HCT116 (cell line): Measurements from ENCODE around the gene PADI2. TPM values are rescaled to one million over a fixed set of nuclear protein-coding genes. Genes with fewer than 3 reads are reported as not detected.

Experiments
- ATAC-seq: fragments of 200-7000 bp; cut with Tn5 transposase; 2 replicates; pipeline ENCODE4 v1.9.1; 2020; ENCODE audit warnings: mild to moderate bottlenecking, moderate library complexity
- BruUV-seq: library from RNA; stranded (reverse); fragments of 400-500 nt; replicated peaks from 2 replicates; lab custom pipeline; 2021; lab: Mats Ljungman, UMichigan
- CTCF ChIA-PET: fragments of 300-600 bp; sonication (Branson Sonifier 250); formaldehyde crosslinking; loops from one replicate; lab custom pipeline; 2021; ENCODE audit warnings: antibody characterized with exemption; lab: Charles Lee
- POLR2A ChIA-PET: fragments of 300-600, 350-600 bp; sonication (Branson Sonifier 250); formaldehyde crosslinking; loops from one replicate; lab custom pipeline; 2021; ENCODE audit warnings: antibody characterized with exemption; lab: Charles Lee
- RAD21 ChIA-PET, 2 experiments: fragments of 300-600 bp; sonication (Branson Sonifier 250); formaldehyde crosslinking; loops; one replicate each; lab custom pipeline; 2023; ENCODE audit warnings: low total read pairs in 2 of 2; ENCODE audit not compliant: uncharacterized antibody in 2 of 2, unreplicated experiment in 2 of 2, low non-redundant PET in 1 of 2; lab: Charles Lee
- DNase-seq: peaks from one replicate; pipeline ENCODE4 v3.0.0-alpha.2; 2010; ENCODE audit warnings: low read depth, low spot score
- H2AFZ ChIP-seq: fragments of 200-600 bp; shearing (Covaris generic), sonication (generic); 2 replicates; pipeline ENCODE4 v1.6.1; 2017; ENCODE audit warnings: low read depth, mixed run types, mixed read lengths, antibody characterized with exemption, low read length; ENCODE audit not compliant: poor library complexity, severe bottlenecking
- H3K27ac ChIP-seq: 2 replicates; pipeline ENCODE4 v1.5.1; 2012; ENCODE audit warnings: low read depth, low read length
- H3K27me3 ChIP-seq: fragments of 200-600 bp; sonication (generic); 2 replicates; pipeline ENCODE4 v1.6.1; 2016; ENCODE audit warnings: mixed run types, low read length, mixed read lengths; ENCODE audit not compliant: insufficient read depth
- H3K36me3 ChIP-seq, 2 experiments: fragments of 200-500 bp in 1 of 2; fragments of 200-600 bp in 1 of 2; sonication (Bioruptor generic) in 1 of 2; sonication (generic) in 1 of 2; 2 replicates each; pipeline versions ENCODE4 v1.5.1 to v1.6.1; 2014 to 2016; ENCODE audit warnings: low read length in 2 of 2, inconsistent platforms in 1 of 2, mixed read lengths in 1 of 2, mixed run types in 1 of 2; ENCODE audit not compliant: insufficient read depth in 2 of 2, control insufficient read depth in 1 of 2
- H3K4me1 ChIP-seq, 2 experiments: fragments of 200-600 bp in 1 of 2; sonication (generic) in 1 of 2; 2 replicates each; pipeline versions ENCODE4 v1.5.1 to v1.6.1; 2012 to 2017; ENCODE audit warnings: low read length in 2 of 2, inconsistent platforms in 1 of 2, mild to moderate bottlenecking in 1 of 2, mixed read lengths in 1 of 2, mixed run types in 1 of 2, moderate library complexity in 1 of 2; ENCODE audit not compliant: insufficient read depth in 2 of 2, control insufficient read depth in 1 of 2
- H3K4me2 ChIP-seq: fragments of 200-600 bp; sonication (generic); 2 replicates; pipeline ENCODE4 v1.6.1; 2017; ENCODE audit warnings: mixed run types, low read length, mixed read lengths
- H3K4me3 ChIP-seq, 2 experiments: fragments of 200-600 bp in 1 of 2; sonication (generic) in 1 of 2; replicated peaks in 1 of 2; 2 replicates each; pipeline ENCODE4 v1.5.1; 2011 to 2016; ENCODE audit warnings: low read length in 2 of 2, control low read depth in 1 of 2, low read depth in 1 of 2, mild to moderate bottlenecking in 1 of 2, mixed read lengths in 1 of 2, mixed run types in 1 of 2
- H3K79me2 ChIP-seq: fragments of 200-600 bp; sonication (generic); 2 replicates; pipeline ENCODE4 v1.6.1; 2017; ENCODE audit warnings: mild to moderate bottlenecking, mixed run types, low read length, moderate library complexity, mixed read lengths; ENCODE audit not compliant: insufficient read depth
- H3K9ac ChIP-seq: fragments of 200-600 bp; sonication (generic); 2 replicates; pipeline ENCODE4 v1.6.1; 2016; ENCODE audit warnings: low read length, mixed read lengths
- H3K9me2 ChIP-seq: fragments of 200-600 bp; sonication (generic), shearing (Covaris generic); 2 replicates; pipeline ENCODE4 v1.6.1; 2017; ENCODE audit warnings: mixed run types, mild to moderate bottlenecking, moderate library complexity; ENCODE audit not compliant: insufficient read depth
- H3K9me3 ChIP-seq, 2 experiments: fragments of 200-500 bp in 1 of 2; fragments of 200-600 bp in 1 of 2; sonication (Bioruptor generic) in 1 of 2; sonication (generic) in 1 of 2; 2 replicates each; pipeline ENCODE4 v1.6.1; 2014 to 2017; ENCODE audit warnings: low read length in 2 of 2, mixed read lengths in 2 of 2, inconsistent platforms in 1 of 2, low read depth in 1 of 2, mild to moderate bottlenecking in 1 of 2, mixed run types in 1 of 2, moderate library complexity in 1 of 2; ENCODE audit not compliant: control insufficient read depth in 1 of 2, insufficient read depth in 1 of 2
- H4K20me1 ChIP-seq: fragments of 200-600 bp; sonication (generic), shearing (Covaris generic); 2 replicates; pipeline ENCODE4 v1.6.1; 2017; ENCODE audit warnings: mixed run types, mild to moderate bottlenecking, moderate library complexity; ENCODE audit not compliant: insufficient read depth
- CEBPB ChIP-seq: IDR thresholded peaks from 2 replicates; pipeline ENCODE4 v1.6.1; 2012; ENCODE audit warnings: low read depth
- ELF1 ChIP-seq: IDR thresholded peaks from 2 replicates; pipeline ENCODE4 v1.6.1; 2012; ENCODE audit warnings: low read depth, borderline replicate concordance
- EZH2 ChIP-seq: fragments of 200-600 bp; sonication (generic); IDR thresholded peaks from 2 replicates; pipeline ENCODE4 v1.6.1; 2017; ENCODE audit warnings: antibody characterized with exemption, mixed run types
- MAX ChIP-seq: IDR thresholded peaks from 2 replicates; pipeline ENCODE4 v1.6.1; 2012
- POLR2A ChIP-seq: IDR thresholded peaks from 2 replicates; pipeline ENCODE4 v1.7.0; 2011; ENCODE audit warnings: borderline replicate concordance; ENCODE audit not compliant: insufficient read depth, insufficient read length; ENCODE audit errors: extremely low read depth
- POLR2AphosphoS5 ChIP-seq: IDR thresholded peaks from 2 replicates; pipeline ENCODE4 v1.6.1; 2011; ENCODE audit warnings: mild to moderate bottlenecking, low read depth, low read length, moderate library complexity
- REST ChIP-seq: IDR thresholded peaks from 2 replicates; pipeline ENCODE4 v1.6.1; 2012; ENCODE audit warnings: low read depth
- SIN3A ChIP-seq: IDR thresholded peaks from 2 replicates; pipeline ENCODE4 v1.6.1; 2012; ENCODE audit warnings: low read depth
- SRF ChIP-seq: IDR thresholded peaks from 2 replicates; pipeline ENCODE4 v1.6.1; 2012; ENCODE audit warnings: low read depth
- TCF7L2 ChIP-seq: IDR thresholded peaks from 2 replicates; pipeline ENCODE4 v1.7.0; 2011; ENCODE audit warnings: borderline replicate concordance, inconsistent platforms; ENCODE audit not compliant: insufficient read depth, insufficient read length; ENCODE audit errors: extremely low read depth
- YY1 ChIP-seq: IDR thresholded peaks from 2 replicates; pipeline ENCODE4 v1.6.1; 2011; ENCODE audit warnings: low read length, low read depth, moderate library complexity, mild to moderate bottlenecking; ENCODE audit not compliant: insufficient replicate concordance; ENCODE audit errors: extremely low read depth
- ZNF274 ChIP-seq: fragments of 200-500 bp; sonication (Bioruptor generic); IDR thresholded peaks from 2 replicates; pipeline ENCODE4 v1.6.1; 2014; ENCODE audit warnings: mild to moderate bottlenecking, low read depth, low read length, inconsistent platforms
- intact Hi-C: fragments of 100-400 bp; cut with micrococcal nuclease; formaldehyde crosslinking; loops from 2 replicates; pipeline ENCODE4 v1.10.0; 2022
- total RNA-seq: library from RNA; stranded (reverse); gene quantifications from one replicate; pipeline ENCODE4 v1.2.1, GENCODE V29; 2021; ENCODE audit not compliant: unreplicated experiment
- TF ChIP-seq, protein P1 (sequence below), 3 experiments: fragments of 200-600 bp in 1 of 3; sonication (generic) in 1 of 3; IDR thresholded peaks in 2 of 3; conservative IDR thresholded peaks in 1 of 3; 2 replicates each; pipeline ENCODE4 v1.5.1; 2012 to 2017; ENCODE audit warnings: low read depth in 2 of 3, low read length in 2 of 3, antibody characterized with exemption in 1 of 3, borderline replicate concordance in 1 of 3, control low read depth in 1 of 3, mild to moderate bottlenecking in 1 of 3, mixed read lengths in 1 of 3, mixed run types in 1 of 3, moderate library complexity in 1 of 3; ENCODE audit not compliant: insufficient read depth in 1 of 3

PADI2 gene
- total RNA-seq, 1 experiment from 2014 or later: 2.7 TPM

- RAD21 ChIA-PET: no interaction called here
Measured at GRCh38 chr1:17156108-17156507, 36.9 kb upstream of the PADI2 start.

More at GRCh38 chr1:17156108-17156507, 36.9 kb upstream of the PADI2 start:
- H3K4me3 ChIP-seq: no peak overlapping the region
- ChIA-PET POLR2A (no interaction called here), CTCF (no interaction called here)
- no peaks in the 10 kb centered on the region for H3K79me2 ChIP-seq
- no peaks in the 10 kb centered on the region for H4K20me1 ChIP-seq
- peaks cover 0 to 11% of the 10 kb centered on the region in 2 experiments; a peak in 1 of 4 replicates for H3K9me3 ChIP-seq
- no peak overlapping the region for H3K27ac ChIP-seq
- H3K27me3 ChIP-seq: no peaks in the 10 kb centered on the region
- BruUV-seq: no TSS peak
- peaks cover 0 to 2% of the 10 kb centered on the region in 2 experiments; a peak in 2 of 4 replicates for H3K4me1 ChIP-seq
- intact Hi-C loops: no loop called here
- no peak overlapping the region for H3K4me2 ChIP-seq
- no peak overlapping the region for H2AFZ ChIP-seq
- no peaks in the 10 kb centered on the region for H3K9me2 ChIP-seq
- no peak for DNase-seq
- ATAC-seq: no peak
- H3K36me3 ChIP-seq: no peaks in the 10 kb centered on the region
- TF ChIP-seq SRF: no peak
- no peak for TF ChIP-seq EZH2
- TF ChIP-seq TCF7L2: no peak
- no peak for TF ChIP-seq MAX
- no peak for TF ChIP-seq ELF1
- TF ChIP-seq REST: no peak
- no peak for TF ChIP-seq SIN3A
- no peak for TF ChIP-seq POLR2AphosphoS5
- TF ChIP-seq, protein P1, sequence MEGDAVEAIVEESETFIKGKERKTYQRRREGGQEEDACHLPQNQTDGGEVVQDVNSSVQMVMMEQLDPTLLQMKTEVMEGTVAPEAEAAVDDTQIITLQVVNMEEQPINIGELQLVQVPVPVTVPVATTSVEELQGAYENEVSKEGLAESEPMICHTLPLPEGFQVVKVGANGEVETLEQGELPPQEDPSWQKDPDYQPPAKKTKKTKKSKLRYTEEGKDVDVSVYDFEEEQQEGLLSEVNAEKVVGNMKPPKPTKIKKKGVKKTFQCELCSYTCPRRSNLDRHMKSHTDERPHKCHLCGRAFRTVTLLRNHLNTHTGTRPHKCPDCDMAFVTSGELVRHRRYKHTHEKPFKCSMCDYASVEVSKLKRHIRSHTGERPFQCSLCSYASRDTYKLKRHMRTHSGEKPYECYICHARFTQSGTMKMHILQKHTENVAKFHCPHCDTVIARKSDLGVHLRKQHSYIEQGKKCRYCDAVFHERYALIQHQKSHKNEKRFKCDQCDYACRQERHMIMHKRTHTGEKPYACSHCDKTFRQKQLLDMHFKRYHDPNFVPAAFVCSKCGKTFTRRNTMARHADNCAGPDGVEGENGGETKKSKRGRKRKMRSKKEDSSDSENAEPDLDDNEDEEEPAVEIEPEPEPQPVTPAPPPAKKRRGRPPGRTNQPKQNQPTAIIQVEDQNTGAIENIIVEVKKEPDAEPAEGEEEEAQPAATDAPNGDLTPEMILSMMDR (IDR thresholded peaks at IDR 0.05 in 2 of 3, conservative IDR thresholded peaks at IDR 0.05 in 1 of 3; ENCODE audit: borderline replicate concordance in 1 of 3, insufficient read depth in 1 of 3, low read depth in 2 of 3, low read length in 2 of 3): no peak
- TF ChIP-seq CEBPB: no peak
- TF ChIP-seq POLR2A: no peak
- no peak for TF ChIP-seq YY1
- TF ChIP-seq ZNF274: no peak
- H3K9ac ChIP-seq: no peak overlapping the region
